GM20000 (cell line): ENCODE results near the gene GPR142.

Source experiments
- DNase-seq: peaks from one replicate; pipeline ENCODE4 v3.0.0; 2012; ENCODE audit warnings: low spot score
- TF ChIP-seq, protein P1 (sequence below): IDR thresholded peaks from 2 replicates; pipeline ENCODE4 v1.5.1; 2012; ENCODE audit warnings: mild to moderate bottlenecking, control low read depth; ENCODE audit errors: extremely low read depth, missing control alignments

GPR142 gene, protein sequence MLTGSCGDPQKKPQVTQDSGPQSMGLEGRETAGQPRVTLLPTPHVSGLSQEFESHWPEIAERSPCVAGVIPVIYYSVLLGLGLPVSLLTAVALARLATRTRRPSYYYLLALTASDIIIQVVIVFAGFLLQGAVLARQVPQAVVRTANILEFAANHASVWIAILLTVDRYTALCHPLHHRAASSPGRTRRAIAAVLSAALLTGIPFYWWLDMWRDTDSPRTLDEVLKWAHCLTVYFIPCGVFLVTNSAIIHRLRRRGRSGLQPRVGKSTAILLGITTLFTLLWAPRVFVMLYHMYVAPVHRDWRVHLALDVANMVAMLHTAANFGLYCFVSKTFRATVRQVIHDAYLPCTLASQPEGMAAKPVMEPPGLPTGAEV

DNA sequence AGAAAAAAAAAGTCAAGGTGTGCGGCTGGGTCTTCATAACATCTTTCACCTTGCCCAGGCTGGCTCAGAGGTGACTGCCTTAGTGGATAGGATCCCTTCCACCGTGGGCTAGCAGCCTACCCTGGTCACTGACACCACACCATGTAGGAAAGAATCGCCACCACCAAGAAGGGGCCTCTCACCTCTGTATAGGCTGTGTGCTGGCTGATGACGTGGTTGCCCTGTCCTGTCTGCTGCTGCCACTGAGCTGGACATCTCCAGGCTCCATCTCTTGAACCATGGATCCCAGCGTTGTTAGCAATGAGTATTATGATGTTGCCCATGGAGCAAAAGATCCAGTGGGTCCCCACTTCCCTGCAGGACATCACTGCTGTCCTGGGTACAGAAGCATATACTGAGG lies at the start of gene GPR142:
TSS of gene GPR142 (plus strand) at position 301 of the 400 bp plus-strand sequence. CDS start 2,035 bp downstream, outside the sequence.
- TF ChIP-seq, protein P1, sequence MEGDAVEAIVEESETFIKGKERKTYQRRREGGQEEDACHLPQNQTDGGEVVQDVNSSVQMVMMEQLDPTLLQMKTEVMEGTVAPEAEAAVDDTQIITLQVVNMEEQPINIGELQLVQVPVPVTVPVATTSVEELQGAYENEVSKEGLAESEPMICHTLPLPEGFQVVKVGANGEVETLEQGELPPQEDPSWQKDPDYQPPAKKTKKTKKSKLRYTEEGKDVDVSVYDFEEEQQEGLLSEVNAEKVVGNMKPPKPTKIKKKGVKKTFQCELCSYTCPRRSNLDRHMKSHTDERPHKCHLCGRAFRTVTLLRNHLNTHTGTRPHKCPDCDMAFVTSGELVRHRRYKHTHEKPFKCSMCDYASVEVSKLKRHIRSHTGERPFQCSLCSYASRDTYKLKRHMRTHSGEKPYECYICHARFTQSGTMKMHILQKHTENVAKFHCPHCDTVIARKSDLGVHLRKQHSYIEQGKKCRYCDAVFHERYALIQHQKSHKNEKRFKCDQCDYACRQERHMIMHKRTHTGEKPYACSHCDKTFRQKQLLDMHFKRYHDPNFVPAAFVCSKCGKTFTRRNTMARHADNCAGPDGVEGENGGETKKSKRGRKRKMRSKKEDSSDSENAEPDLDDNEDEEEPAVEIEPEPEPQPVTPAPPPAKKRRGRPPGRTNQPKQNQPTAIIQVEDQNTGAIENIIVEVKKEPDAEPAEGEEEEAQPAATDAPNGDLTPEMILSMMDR = no peak
- no peak for DNase-seq

- DNase-seq = no peak
- TF ChIP-seq, protein P1 = no peak
These were observed 48.9 kb upstream of the GPR142 start for GRCh38 chr17:74318391-74318790.

GRCh38 chr17:74324521-74324920 lies 42.8 kb upstream of the GPR142 start:
- no peak for DNase-seq
- TF ChIP-seq, protein P1 = no peak

DNA sequence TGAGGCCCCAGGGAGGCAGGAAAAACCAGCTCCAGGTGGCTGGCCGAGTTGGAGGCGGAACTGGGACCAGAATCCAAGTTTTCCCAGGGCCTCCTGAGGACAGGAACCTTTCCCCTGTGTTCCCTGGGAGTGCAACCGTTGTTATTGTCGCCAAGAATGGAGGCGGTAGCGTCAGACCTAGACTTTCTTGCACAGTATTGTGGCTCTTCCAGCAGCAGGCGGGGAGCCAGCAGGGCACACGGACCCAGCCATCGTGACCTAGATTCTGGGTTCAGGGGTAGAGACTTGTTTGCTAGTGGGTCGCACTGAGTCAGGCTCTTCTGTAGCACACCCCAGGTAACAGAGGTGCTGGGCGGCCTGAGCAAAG lies 41.9 kb upstream of the GPR142 start:
- TF ChIP-seq, protein P1 = no peak
- no peak for DNase-seq

- peak; percentile 92 for DNase-seq
- TF ChIP-seq, protein P1 = no peak
These were observed 41.4 kb upstream of the GPR142 start, which contains the start of gene KIF19 for GRCh38 chr17:74325743-74326379. Gene KIF19, plus strand, starts transcription at chr17:74326226. Its CDS starts 124 bp downstream, at chr17:74326350.

GRCh38 chr17:74326506-74326905 lies 40.8 kb upstream of the GPR142 start:
- DNase-seq = no peak
- TF ChIP-seq, protein P1 = no peak

- DNase-seq = no peak
- TF ChIP-seq, protein P1 = no peak
These were observed 38.8 kb upstream of the GPR142 start for GRCh38 chr17:74328487-74328886.
